GM18498 (cell line): Measurements from ENCODE around the gene ARHGAP42.
A peak's percentile ranks its signal among the peaks of the same experiment; 100 is the strongest.

Experiments used
- ATAC-seq: cut with Tn5 transposase; IDR thresholded peaks from one replicate; pipeline ENCODE4 v1.9.1; 2021; ENCODE audit warnings: mild to moderate bottlenecking, moderate library complexity; ENCODE audit not compliant: unreplicated experiment

ARHGAP42 gene

GRCh38 chr11:100955318-100955717, 268.2 kb downstream of the ARHGAP42 start:
- ATAC-seq = no peak

- ATAC-seq = no peak
Measured at GRCh38 chr11:100956351-100956750, 269.3 kb downstream of the ARHGAP42 start.

- ATAC-seq = no peak
Measured at GRCh38 chr11:100957499-100957898, 270.4 kb downstream of the ARHGAP42 start.

GRCh38 chr11:100961633-100962032, 274.5 kb downstream of the ARHGAP42 start:
- ATAC-seq = no peak

GRCh38 chr11:100963375-100963774, 276.3 kb downstream of the ARHGAP42 start:
- ATAC-seq = no peak

- ATAC-seq = no peak
Measured at GRCh38 chr11:100964435-100964834, 277.3 kb downstream of the ARHGAP42 start.

- no peak for ATAC-seq
Measured at GRCh38 chr11:100965346-100965745, 278.3 kb downstream of the ARHGAP42 start.

GRCh38 chr11:100966366-100966765, 279.3 kb downstream of the ARHGAP42 start:
- ATAC-seq = no peak

- no peak for ATAC-seq
Measured at GRCh38 chr11:100969008-100969407, 281.9 kb downstream of the ARHGAP42 start.

GRCh38 chr11:100970283-100971164, 283.4 kb downstream of the ARHGAP42 start:
- no peak for ATAC-seq

GRCh38 chr11:100972046-100972445, 285.0 kb downstream of the ARHGAP42 start:
- ATAC-seq = no peak

- ATAC-seq = no peak
Measured at GRCh38 chr11:100978442-100978841, 291.4 kb downstream of the ARHGAP42 start.

GRCh38 chr11:100978939-100979338, 291.9 kb downstream of the ARHGAP42 start:
- no peak for ATAC-seq

GRCh38 chr11:100980156-100980555, 293.1 kb downstream of the ARHGAP42 start:
- ATAC-seq = no peak

GRCh38 chr11:100981196-100981824, 294.2 kb downstream of the ARHGAP42 start:
- no peak for ATAC-seq

GRCh38 chr11:100984668-100985067, 297.6 kb downstream of the ARHGAP42 start:
- ATAC-seq = peak; percentile 95

GRCh38 chr11:100990931-100991330, 303.8 kb downstream of the ARHGAP42 start:
- no peak for ATAC-seq

GRCh38 chr11:100991541-100991940, 304.5 kb downstream of the ARHGAP42 start:
- no peak for ATAC-seq

- ATAC-seq = no peak
Measured at GRCh38 chr11:100994966-100995365, 307.9 kb downstream of the ARHGAP42 start.

- ATAC-seq = no peak
Measured at GRCh38 chr11:100999756-101000155, 312.7 kb downstream of the ARHGAP42 start.

- ATAC-seq = no peak
Measured at GRCh38 chr11:101003468-101003867, 316.4 kb downstream of the ARHGAP42 start.
